ENCODE results near the gene FLVCR1.

GRCh38 chr1:212814537-212815334, 43.3 kb upstream of the FLVCR1 start:
- TF ChIP-seq POLR2A (IDR thresholded peaks at IDR 0.05; ENCODE audit: low read depth, low read length) (no peak), TAF1 (IDR thresholded peaks at IDR 0.05; ENCODE audit: borderline replicate concordance, low read depth, low read length) (no peak)

Data from GM12892 (cell line).